Mucosa of descending colon (tissue), 3 donors: Measurements from ENCODE around the gene DBNDD2. TPM values are rescaled to one million over a fixed set of nuclear protein-coding genes. Genes with fewer than 3 reads are reported as not detected.

Source experiments
- ATAC-seq: fragments of 200-7000 bp; cut with Tn5 transposase; one replicate; pipeline ENCODE4 v1.9.1; 2020; ENCODE audit warnings: mild to moderate bottlenecking, moderate library complexity
- DNase-seq, 3 donors: peaks; one replicate each; pipeline ENCODE4 v3.0.0-alpha.2; 2020
- H3K36me3 ChIP-seq: fragments of 200-600 bp; one replicate; pipeline ENCODE4 v1.8.0; 2021; ENCODE audit warnings: low read depth, mild to moderate bottlenecking
- H3K4me1 ChIP-seq: fragments of 200-600 bp; one replicate; pipeline ENCODE4 v1.8.0; 2021; ENCODE audit warnings: low read depth, mild to moderate bottlenecking
- H3K4me3 ChIP-seq: fragments of 200-600 bp; one replicate; pipeline ENCODE4 v1.8.0; 2021; ENCODE audit warnings: mild to moderate bottlenecking
- H3K9me3 ChIP-seq: fragments of 200-600 bp; one replicate; pipeline ENCODE4 v1.8.0; 2021; ENCODE audit warnings: mild to moderate bottlenecking
- CTCF ChIP-seq: fragments of 200-600 bp; IDR thresholded peaks from one replicate; pipeline ENCODE4 v1.8.0; 2022; ENCODE audit warnings: antibody characterized with exemption, mild to moderate bottlenecking
- intact Hi-C, 2 donors: fragments of 100-400 bp; cut with DNase I in 1 of 2; cut with micrococcal nuclease in 1 of 2; formaldehyde crosslinking; loops; one replicate each; pipeline versions ENCODE4 v1.11.0 to v1.11.1; 2022; cut with DNase I, micrococcal nuclease
- long read RNA-seq, 2 donors: library from polyadenylated mRNA; unstranded; transcript quantifications; one replicate each; pipeline ENCODE4 v2.0.0, GENCODE V29; 2019 to 2021
- total RNA-seq, 3 donors: library from RNA; stranded (reverse); fragmentation: NEBNext Ultra II Directional in 2 of 3; extraction: Animal tissue kit (Norgen Biotek cat#: 25700) in 2 of 3; gene quantifications; one replicate each; pipeline versions ENCODE4 v1.2.1 to v1.2.4, GENCODE V29; 2021 to 2023
- donor health status: DM: no; HTN: no; CAD: no; lungs with moderate emphysema.
- donor health status: DM: no; HTN: no; CAD: no.
- donor health status: DM: no; HTN: yes; CAD: no.

The DBNDD2 gene
- total RNA-seq, result 100 to 1,000 TPM; 108 to 125 (median 124) TPM
- long read RNA-seq, donor 1, transcript DBNDD2-208 (4 exons, 1,118 nt), result minor isoform, 31 of 149 reads
- long read RNA-seq, donor 1, transcript DBNDD2-203 (3 exons, 1,417 nt), result minor isoform, 16 of 149 reads
- long read RNA-seq, donor 1, transcript DBNDD2-202 (4 exons, 1,078 nt), result major isoform, 76 of 149 reads
- long read RNA-seq, donor 1, transcript DBNDD2-204 (4 exons, 1,537 nt), result minor isoform, 5 of 149 reads
- long read RNA-seq, donor 1, partial matches to known transcripts, result 0 of 149 reads
- long read RNA-seq, donor 1, other reads (novel, unspliced or antisense), result 16 of 149 reads
- long read RNA-seq, donor 2, transcript DBNDD2-205 (4 exons, 1,207 nt), result minor isoform, 5 of 118 reads
- long read RNA-seq, donor 2, transcript DBNDD2-208 (4 exons, 1,118 nt), result minor isoform, 12 of 118 reads
- long read RNA-seq, donor 2, transcript DBNDD2-202 (4 exons, 1,078 nt), result major isoform, 90 of 118 reads
- long read RNA-seq, donor 2, partial matches to known transcripts, result 0 of 118 reads
- long read RNA-seq, donor 2, other reads (novel, unspliced or antisense), result 7 of 118 reads

GRCh38 chr20:45407783-45408645 is at the start of gene DBNDD2:
Gene DBNDD2, plus strand, starts transcription at chr20:45408289. Its CDS starts 179 bp downstream, at chr20:45408468.
- H3K4me1 ChIP-seq, result peaks cover 49% of the 10 kb centered on the region
- DNase-seq, result peak in 1 of 3 donors; percentile 44
- no peaks in the 10 kb centered on the region for H3K36me3 ChIP-seq
- H3K4me3 ChIP-seq, result peak within 1 kb of the TSS; percentile 75
- no peak for ATAC-seq
- no peak for TF ChIP-seq CTCF
- intact Hi-C loops, result no loop called here
- H3K9me3 ChIP-seq, result no peaks in the 10 kb centered on the region

GRCh38 chr20:45359069-45359405 is 49.1 kb upstream of the DBNDD2 start:
- Histone ChIP-seq H3K4me1 (peaks cover 36% of the 10 kb centered on the region), H3K36me3 (peaks cover 3% of the 10 kb centered on the region), H3K9me3 (no peaks in the 10 kb centered on the region), H3K4me3 (no peak overlapping the region)
- TF ChIP-seq CTCF, result no peak
- intact Hi-C loops, result no loop called here
- no peak for ATAC-seq
- no peak for DNase-seq

- no peak for DNase-seq
- Histone ChIP-seq H3K36me3 (peaks cover 3% of the 10 kb centered on the region), H3K4me1 (peaks cover 37% of the 10 kb centered on the region), H3K9me3 (no peaks in the 10 kb centered on the region), H3K4me3 (no peak overlapping the region)
- TF ChIP-seq CTCF, result no peak
- peak; percentile 4 for ATAC-seq
- intact Hi-C loops, result no loop called here
Measured at GRCh38 chr20:45359406-45360148, 48.5 kb upstream of the DBNDD2 start.

- Histone ChIP-seq H3K4me1 (peaks cover 48% of the 10 kb centered on the region), H3K36me3 (peaks cover 5% of the 10 kb centered on the region), H3K9me3 (no peaks in the 10 kb centered on the region), H3K4me3 (no peak overlapping the region)
- no peak for TF ChIP-seq CTCF
- no peak for ATAC-seq
- DNase-seq, result peak in 1 of 3 donors; percentile 8
- intact Hi-C loops, result no loop called here
Measured at GRCh38 chr20:45361793-45362192, 46.3 kb upstream of the DBNDD2 start.
